Activated CD8-positive, alpha-beta memory T cell treated with anti-CD3 and anti-CD28 coated beads for 1 hour (primary cell): ENCODE results near the gene TMEM218.
A peak's percentile ranks its signal among the peaks of the same experiment; 100 is the strongest.

ENCODE experiments used
- DNase-seq, 2 donors: peaks; one replicate each; pipeline ENCODE4 v3.0.0-alpha.2; 2020; ENCODE audit warnings: low read depth in 1 of 2; ENCODE audit errors: extremely low read depth in 1 of 2

Gene TMEM218

GRCh38 chr11:125078516-125079140 is 32.8 kb downstream of the TMEM218 start:
- no peak for DNase-seq

DNA sequence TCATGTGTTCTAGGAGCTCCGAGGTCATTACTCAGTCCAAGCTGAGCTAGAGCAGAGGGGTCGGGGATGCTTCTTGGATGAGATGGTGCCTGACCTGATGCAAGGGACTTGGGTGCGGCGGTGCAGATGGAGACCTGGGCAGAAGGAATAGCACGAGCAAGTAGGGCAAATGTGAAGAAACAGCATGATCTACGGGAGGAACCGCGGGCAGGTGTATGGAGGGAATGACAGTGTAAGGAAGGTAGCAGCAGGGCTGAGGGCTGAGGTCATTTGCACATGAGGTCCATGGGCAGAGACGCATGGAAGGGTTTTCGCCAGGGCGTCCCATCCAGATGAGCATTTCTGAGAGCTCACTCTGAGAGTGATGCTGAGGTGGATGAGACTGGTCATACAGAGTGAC is 33.4 kb downstream of the TMEM218 start:
- no peak for DNase-seq

DNA sequence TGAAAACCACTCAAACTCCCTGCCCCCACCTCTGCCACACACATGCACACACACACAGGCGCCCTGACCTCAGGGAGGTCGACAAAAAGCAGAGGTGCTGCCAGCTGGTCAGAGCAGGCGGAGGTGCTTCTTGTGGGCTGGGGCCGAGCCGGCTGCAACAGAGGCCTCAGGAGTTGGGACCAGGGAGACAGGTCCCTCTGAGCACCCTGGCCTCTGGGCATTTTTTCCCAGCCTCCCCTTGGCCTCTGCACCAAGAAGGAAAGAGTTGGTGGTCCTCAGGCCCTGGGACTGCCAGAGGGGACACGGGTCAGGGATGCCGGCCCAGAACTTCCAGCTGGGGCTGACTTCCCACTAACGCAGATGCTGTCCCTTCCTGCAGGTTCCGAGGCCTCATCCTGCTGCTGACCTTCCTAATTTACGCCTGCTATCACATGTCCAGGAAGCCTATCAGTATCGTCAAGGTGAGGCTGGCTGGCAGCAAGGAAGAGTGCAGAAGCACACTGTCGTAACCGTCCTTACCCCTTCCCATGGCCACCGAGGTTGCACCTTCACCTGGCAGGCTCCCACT is 35.0 kb downstream of the TMEM218 start:
- DNase-seq = no peak

GRCh38 chr11:125075900-125076317 is 35.5 kb downstream of the TMEM218 start:
- no peak for DNase-seq

GRCh38 chr11:125075242-125075625 is 36.2 kb downstream of the TMEM218 start:
- no peak for DNase-seq

DNA sequence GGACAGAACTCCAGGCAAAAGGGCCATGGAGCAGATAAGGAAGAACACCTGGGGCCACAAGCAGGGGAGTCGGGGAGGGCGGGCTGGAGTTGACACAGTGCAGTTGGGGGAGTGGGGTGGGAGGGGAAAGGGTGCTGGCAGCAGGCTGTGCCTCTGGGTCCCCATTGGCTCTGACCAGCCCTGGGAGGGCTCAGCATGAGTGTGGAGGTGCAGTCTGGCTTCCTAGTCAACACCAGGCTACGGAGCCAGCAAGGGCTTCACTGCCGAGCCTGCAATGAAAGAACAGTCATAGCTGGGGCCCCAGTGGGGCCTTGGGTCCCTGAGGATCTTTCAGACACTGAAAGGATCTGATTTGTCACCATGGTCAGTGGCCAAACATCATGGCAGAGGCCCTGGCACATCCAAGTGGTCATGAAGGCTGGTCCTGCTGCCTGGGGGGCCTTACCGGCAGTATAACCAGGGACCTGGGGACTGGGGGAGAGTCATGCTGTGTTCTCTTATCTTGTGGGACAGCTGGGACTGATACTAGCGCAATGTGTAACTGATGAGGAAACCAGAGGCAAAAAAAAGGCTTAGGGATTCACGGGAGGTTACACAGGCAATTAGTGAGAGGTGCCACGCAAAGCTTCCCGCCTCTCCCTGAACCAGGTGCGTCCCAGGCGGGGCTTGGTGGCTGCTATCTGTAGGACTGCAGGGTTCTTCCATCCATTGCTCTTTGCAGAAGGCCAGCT is 36.8 kb downstream of the TMEM218 start:
- DNase-seq = no peak

- no peak for DNase-seq
These were observed 37.6 kb downstream of the TMEM218 start for GRCh38 chr11:125073616-125074483.

GRCh38 chr11:125072961-125073590 is 38.4 kb downstream of the TMEM218 start:
- no peak for DNase-seq

GRCh38 chr11:125072218-125072960 is 39.0 kb downstream of the TMEM218 start:
- DNase-seq = no peak

DNA sequence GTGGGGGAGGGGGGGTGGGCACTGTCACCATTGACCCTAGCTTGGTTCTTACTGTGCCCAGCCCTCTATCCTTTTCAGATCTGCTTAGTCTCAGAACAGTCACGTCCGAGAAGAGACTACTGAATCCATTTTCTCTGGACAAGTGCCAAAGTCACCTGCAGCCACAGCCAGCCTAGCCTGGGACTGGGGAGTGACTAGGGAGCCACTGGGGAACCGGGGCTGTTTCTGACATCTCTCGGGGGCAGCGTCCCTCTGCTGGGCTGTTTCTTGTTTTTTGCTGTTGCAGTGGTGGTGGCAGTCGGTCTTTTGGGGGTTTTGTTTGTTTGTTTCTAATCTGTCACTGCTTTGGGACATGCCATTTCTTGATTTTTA is 39.6 kb downstream of the TMEM218 start:
- no peak for DNase-seq

- no peak for DNase-seq
These were observed 40.0 kb downstream of the TMEM218 start for GRCh38 chr11:125071435-125071834.

DNA sequence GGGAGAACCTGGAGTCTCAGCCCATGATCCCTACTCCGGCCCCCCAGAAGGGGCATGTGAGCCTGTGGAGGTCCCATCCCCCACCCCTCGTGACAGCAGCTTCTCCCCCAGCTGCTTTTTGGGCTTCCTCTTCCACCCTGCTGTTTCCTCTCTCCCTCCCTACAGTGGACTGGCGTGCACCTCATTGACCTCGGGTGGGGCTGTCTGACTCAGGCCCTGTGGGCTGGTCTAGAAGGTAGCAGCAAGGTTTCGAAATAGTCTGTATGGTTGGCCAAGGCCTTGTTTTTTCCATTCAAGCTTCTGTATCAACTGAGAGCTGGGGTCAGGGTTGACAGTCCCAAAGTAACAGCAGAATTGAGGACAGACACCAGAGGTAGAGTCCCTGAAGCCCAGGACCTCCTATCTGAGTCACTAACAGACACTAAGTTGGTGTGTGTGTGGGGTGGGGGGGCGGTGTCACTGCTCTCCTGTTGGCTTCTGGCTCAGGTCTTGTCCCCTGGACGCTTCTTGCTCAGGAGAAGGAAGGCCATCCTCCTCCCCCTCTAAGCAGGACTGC is 40.6 kb downstream of the TMEM218 start:
- no peak for DNase-seq

DNA sequence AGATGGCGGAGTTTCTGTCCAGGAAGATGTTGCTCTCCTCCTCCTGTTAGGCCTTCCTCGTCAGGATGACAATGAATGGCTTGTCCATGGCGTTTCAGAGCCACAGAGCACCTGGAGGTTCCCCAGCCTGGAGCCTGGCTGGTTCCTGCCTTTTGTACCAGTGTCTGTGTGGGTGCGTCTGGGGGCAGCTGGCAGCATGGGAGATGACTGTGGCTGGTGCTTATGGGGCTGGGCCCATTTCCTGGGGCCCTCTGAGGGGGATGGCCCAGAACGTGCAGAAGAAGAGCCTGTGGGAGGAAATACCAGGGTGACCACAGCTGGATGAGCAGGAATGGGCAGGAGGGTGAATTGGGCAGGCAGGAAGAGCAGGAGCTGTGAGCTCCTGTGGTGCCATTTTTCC is 41.6 kb downstream of the TMEM218 start:
- no peak for DNase-seq

DNA sequence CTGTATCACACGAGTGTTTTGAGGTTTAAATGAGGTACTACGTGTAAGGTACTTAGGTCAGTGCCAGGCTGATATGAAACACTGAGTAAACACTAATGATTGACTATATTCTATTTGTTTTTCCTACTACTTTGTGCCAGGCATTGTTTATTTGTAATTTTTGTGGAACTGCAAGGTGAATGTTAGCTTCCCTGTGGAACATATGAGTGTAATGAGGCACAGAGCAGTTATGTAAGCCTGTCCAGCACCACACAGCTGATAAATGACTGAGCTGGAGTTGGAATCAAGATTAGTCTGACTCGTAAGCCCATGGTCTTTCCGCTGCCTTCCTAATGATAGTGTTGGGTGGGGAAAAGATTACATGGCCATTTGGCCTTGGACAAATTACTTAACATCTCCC is 42.4 kb downstream of the TMEM218 start:
- DNase-seq = no peak

GRCh38 chr11:125068368-125068767 is 43.1 kb downstream of the TMEM218 start:
- no peak for DNase-seq

- no peak for DNase-seq
These were observed 47.4 kb downstream of the TMEM218 start for GRCh38 chr11:125064070-125064469.

GRCh38 chr11:125063429-125064043 is 47.9 kb downstream of the TMEM218 start:
- DNase-seq = no peak

DNA sequence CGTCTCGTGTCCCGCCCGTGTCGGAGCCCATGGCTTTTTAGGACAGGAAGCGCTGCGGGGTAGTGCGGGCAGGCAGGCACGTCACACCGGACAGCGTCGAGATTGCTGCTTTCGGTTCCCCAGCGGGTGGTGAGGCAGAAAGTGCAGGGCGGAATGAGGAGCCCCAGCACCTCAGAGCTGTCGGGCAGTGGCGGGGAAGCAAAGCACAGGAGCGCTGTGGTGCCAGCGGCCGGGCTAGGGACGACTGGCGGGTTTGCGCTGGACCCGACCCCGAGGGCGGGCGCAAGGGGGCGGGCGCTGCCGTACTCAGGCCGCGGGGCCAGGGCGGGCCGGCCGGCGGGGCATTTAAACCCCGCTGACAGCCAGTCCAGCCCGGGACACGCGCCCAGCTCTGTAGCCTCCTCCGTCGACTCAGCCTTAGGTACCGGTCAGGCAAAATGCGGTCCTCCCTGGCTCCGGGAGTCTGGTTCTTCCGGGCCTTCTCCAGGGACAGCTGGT is 48.4 kb downstream of the TMEM218 start, which contains the start of gene SLC37A2:
Gene SLC37A2 (plus strand): TSS at position 375 of the 498 bp plus-strand sequence. CDS start 63 bp downstream, at position 438.
- peak; percentile 5 to 11 for DNase-seq
